Stimulated activated CD8-positive, alpha-beta memory T cell treated with anti-CD3 and anti-CD28 coated beads, Interleukin-4, amount 100 ng/mL, for 1 hour (primary cell): Measurements from ENCODE around the gene FXYD6.
"Not testable (repeated sequence)": the region's sequence is repeated elsewhere in the genome, so short reads cannot be mapped to it uniquely, and the experiment has no call there.

ENCODE experiments used
- DNase-seq, 2 donors: peaks; one replicate each; pipeline ENCODE4 v3.0.0-alpha.2; 2020; ENCODE audit warnings: low read depth in 2 of 2, low spot score in 1 of 2

The FXYD6 gene

GRCh38 chr11:117876341-117877119 lies at the start of gene FXYD6:
TSS of gene FXYD6 (minus strand) at chr11:117876658. CDS start at chr11:117842776, 33,882 bp downstream.
- no peak for DNase-seq

GRCh38 chr11:117926166-117926565 lies 49.7 kb upstream of the FXYD6 start:
- DNase-seq = not testable (repeated sequence)

- DNase-seq = no peak
These were observed 48.9 kb upstream of the FXYD6 start for GRCh38 chr11:117925198-117925925.

- DNase-seq = no peak
These were observed 48.2 kb upstream of the FXYD6 start for GRCh38 chr11:117924631-117925170.

- DNase-seq = no peak
These were observed 47.3 kb upstream of the FXYD6 start for GRCh38 chr11:117923773-117924172.

- no peak for DNase-seq
These were observed 46.8 kb upstream of the FXYD6 start for GRCh38 chr11:117923275-117923674.

- DNase-seq = no peak
These were observed 45.4 kb upstream of the FXYD6 start for GRCh38 chr11:117921893-117922292.

GRCh38 chr11:117921456-117921855 lies 45.0 kb upstream of the FXYD6 start:
- DNase-seq = no peak

- no peak for DNase-seq
These were observed 43.3 kb upstream of the FXYD6 start for GRCh38 chr11:117919781-117920221.

- DNase-seq = no peak
These were observed 42.9 kb upstream of the FXYD6 start for GRCh38 chr11:117919341-117919740.

GRCh38 chr11:117918366-117919255 lies 42.2 kb upstream of the FXYD6 start:
- no peak for DNase-seq

GRCh38 chr11:117917591-117918151 lies 41.2 kb upstream of the FXYD6 start:
- no peak for DNase-seq

- no peak for DNase-seq
These were observed 40.5 kb upstream of the FXYD6 start for GRCh38 chr11:117916956-117917355.

- DNase-seq = no peak
These were observed 39.3 kb upstream of the FXYD6 start for GRCh38 chr11:117915672-117916235.

GRCh38 chr11:117914991-117915618 lies 38.6 kb upstream of the FXYD6 start:
- DNase-seq = no peak

GRCh38 chr11:117914398-117914761 lies 37.9 kb upstream of the FXYD6 start:
- DNase-seq = no peak

- DNase-seq = no peak
These were observed 37.4 kb upstream of the FXYD6 start for GRCh38 chr11:117913736-117914397.

GRCh38 chr11:117912497-117912896 lies 36.0 kb upstream of the FXYD6 start:
- no peak for DNase-seq

- DNase-seq = no peak
These were observed 35.2 kb upstream of the FXYD6 start for GRCh38 chr11:117911694-117912093.
